Sigmoid colon (tissue), 4 donors: ENCODE data around the gene PHKG2.

Experiments
- EP300 ChIP-seq, 4 donors: sonication (generic); formaldehyde crosslinking; IDR thresholded peaks; one replicate each; pipeline ENCODE4 v1.6.1; 2017; ENCODE audit warnings: antibody characterized with exemption in 4 of 4
- POLR2A ChIP-seq, 2 donors: fragments of 450-650 bp; IDR thresholded peaks; one replicate each; pipeline ENCODE4 v1.6.1; 2016; ENCODE audit warnings: antibody characterized with exemption in 2 of 2, mild to moderate bottlenecking in 2 of 2, moderate library complexity in 2 of 2
- POLR2AphosphoS5 ChIP-seq, 4 donors: sonication (generic); formaldehyde crosslinking; IDR thresholded peaks; one replicate each; pipeline ENCODE4 v1.6.1; 2017; ENCODE audit warnings: antibody characterized with exemption in 4 of 4
- TF ChIP-seq, protein P1 (sequence below), 4 experiments: fragments of 450-650 bp in 3 of 4; fragments of 200-600 bp in 1 of 4; IDR thresholded peaks; one replicate each; pipeline ENCODE4 v1.5.1; 2016 to 2019; ENCODE audit warnings: antibody characterized with exemption in 4 of 4, mild to moderate bottlenecking in 3 of 4, moderate library complexity in 2 of 4

DNA sequence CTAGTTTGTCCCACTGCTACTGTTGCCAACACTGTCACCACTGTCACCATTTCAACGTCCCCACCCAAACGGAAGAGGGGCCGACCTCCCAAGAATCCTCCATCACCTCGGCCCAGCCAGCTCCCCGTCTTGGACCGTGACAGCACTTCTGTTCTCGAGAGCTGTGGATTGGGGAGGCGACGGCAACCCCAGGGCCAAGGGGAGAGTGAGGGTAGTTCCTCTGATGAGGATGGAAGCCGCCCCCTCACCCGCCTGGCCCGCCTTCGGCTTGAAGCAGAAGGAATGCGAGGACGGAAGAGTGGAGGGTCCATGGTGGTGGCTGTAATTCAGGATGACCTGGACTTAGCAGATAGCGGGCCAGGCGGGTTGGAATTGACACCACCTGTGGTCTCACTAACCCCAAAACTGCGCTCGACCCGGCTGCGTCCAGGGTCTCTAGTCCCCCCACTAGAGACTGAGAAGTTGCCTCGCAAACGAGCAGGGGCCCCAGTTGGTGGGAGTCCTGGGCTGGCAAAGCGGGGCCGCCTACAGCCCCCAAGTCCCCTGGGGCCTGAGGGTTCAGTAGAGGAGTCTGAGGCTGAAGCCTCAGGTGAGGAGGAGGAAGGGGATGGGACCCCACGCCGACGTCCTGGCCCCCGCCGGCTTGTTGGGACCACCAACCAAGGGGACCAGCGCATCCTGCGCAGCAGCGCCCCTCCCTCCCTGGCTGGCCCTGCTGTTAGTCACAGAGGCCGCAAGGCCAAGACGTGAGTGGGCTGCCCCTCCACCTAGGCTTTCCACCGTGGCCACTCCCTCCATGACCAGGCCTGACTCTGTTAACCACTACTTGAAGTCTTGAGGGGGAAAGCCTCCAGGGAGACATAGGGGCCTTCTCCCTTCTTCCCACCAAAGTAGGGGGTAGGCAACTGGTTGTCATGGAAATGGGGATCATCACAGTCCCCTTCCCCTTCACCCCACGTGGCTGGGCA lies 9.0 kb upstream of the PHKG2 start:
- TF ChIP-seq POLR2A (IDR thresholded peaks at IDR 0.05) = no peak
- TF ChIP-seq, protein P1, sequence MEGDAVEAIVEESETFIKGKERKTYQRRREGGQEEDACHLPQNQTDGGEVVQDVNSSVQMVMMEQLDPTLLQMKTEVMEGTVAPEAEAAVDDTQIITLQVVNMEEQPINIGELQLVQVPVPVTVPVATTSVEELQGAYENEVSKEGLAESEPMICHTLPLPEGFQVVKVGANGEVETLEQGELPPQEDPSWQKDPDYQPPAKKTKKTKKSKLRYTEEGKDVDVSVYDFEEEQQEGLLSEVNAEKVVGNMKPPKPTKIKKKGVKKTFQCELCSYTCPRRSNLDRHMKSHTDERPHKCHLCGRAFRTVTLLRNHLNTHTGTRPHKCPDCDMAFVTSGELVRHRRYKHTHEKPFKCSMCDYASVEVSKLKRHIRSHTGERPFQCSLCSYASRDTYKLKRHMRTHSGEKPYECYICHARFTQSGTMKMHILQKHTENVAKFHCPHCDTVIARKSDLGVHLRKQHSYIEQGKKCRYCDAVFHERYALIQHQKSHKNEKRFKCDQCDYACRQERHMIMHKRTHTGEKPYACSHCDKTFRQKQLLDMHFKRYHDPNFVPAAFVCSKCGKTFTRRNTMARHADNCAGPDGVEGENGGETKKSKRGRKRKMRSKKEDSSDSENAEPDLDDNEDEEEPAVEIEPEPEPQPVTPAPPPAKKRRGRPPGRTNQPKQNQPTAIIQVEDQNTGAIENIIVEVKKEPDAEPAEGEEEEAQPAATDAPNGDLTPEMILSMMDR (IDR thresholded peaks at IDR 0.05) = no peak
- TF ChIP-seq POLR2AphosphoS5 (IDR thresholded peaks at IDR 0.05) = peak in 1 of 4 donors; percentile 11
- no peak for TF ChIP-seq EP300 (IDR thresholded peaks at IDR 0.05)
